ENCODE results near the gene DNM2. TPM values are rescaled to one million over a fixed set of nuclear protein-coding genes. Genes with fewer than 3 reads are reported as not detected.
A peak's percentile ranks its signal among the peaks of the same experiment; 100 is the strongest.

The DNM2 gene
- total RNA-seq, 4 donors from 2014 or later = 469 to 1,152 (median 585) TPM

- Histone ChIP-seq H3K4me3 (no peak overlapping the region), H3K36me3 (peaks cover 0 to 40% (median 5%) of the 10 kb centered on the region in 4 donors), H3K27ac (peak overlapping the region; percentile 48 to 62 (median 57)), H3K27me3 (no peaks in the 10 kb centered on the region), H3K4me1 (peaks cover 0 to 7% (median 2%) of the 10 kb centered on the region in 4 donors), H3K9me3 (no peaks in the 10 kb centered on the region)
- intact Hi-C loops (cut with DNase I; ENCODE audit: low total_unique reads) (no loop called here), in situ Hi-C loops (cut with MboI; ENCODE audit: low pct_ligation_motif_present in 1 of 4, low pct_unique_long_range_greater_than_20kb in 1 of 4, low sequenced_read_pairs in 3 of 4) (no loop called here)
- DNase-seq = peak; percentile 34
- WGBS, 2 donors (ENCODE audit: low coverage in 1 of 2) = 50 to 70% methylated on average over 1 to 9 of the region's 9 CpGs
- TF ChIP-seq CTCF (IDR thresholded peaks at IDR 0.05) (no peak), POLR2AphosphoS5 (IDR thresholded peaks at IDR 0.05) (peak; percentile 12 to 18 (median 12)), POLR2A (IDR thresholded peaks at IDR 0.05) (no peak), EP300 (IDR thresholded peaks at IDR 0.05; ENCODE audit: low read depth) (no peak)
Measured at GRCh38 chr19:10812902-10813404, 95.1 kb downstream of the DNM2 start.

GRCh38 chr19:10815007-10815536, 97.2 kb downstream of the DNM2 start:
- H3K9me3 ChIP-seq = no peaks in the 10 kb centered on the region
- 91 to 100% methylated on average over 3 to 9 of the region's 9 CpGs for WGBS, 2 donors (ENCODE audit: low coverage in 1 of 2)
- no peaks in the 10 kb centered on the region for H3K27me3 ChIP-seq
- H3K4me1 ChIP-seq = peaks cover 0 to 13% (median 2%) of the 10 kb centered on the region in 4 donors
- in situ Hi-C loops (cut with MboI; ENCODE audit: low pct_ligation_motif_present in 1 of 4, low pct_unique_long_range_greater_than_20kb in 1 of 4, low sequenced_read_pairs in 3 of 4) (no loop called here), intact Hi-C loops (cut with DNase I; ENCODE audit: low total_unique reads) (loop anchor here (5.0 kb wide), 1 partner anchor 427 kb away; no protein-coding TSS in a partner anchor)
- TF ChIP-seq CTCF (IDR thresholded peaks at IDR 0.05) (no peak), POLR2A (IDR thresholded peaks at IDR 0.05) (no peak), EP300 (IDR thresholded peaks at IDR 0.05; ENCODE audit: low read depth) (no peak)
- no peak for DNase-seq
- peaks cover 0 to 30% (median 5%) of the 10 kb centered on the region in 4 donors for H3K36me3 ChIP-seq
- H3K27ac ChIP-seq = peak overlapping the region in 3 of 4 donors; percentile 5 to 80 (median 75)
- no peak overlapping the region for H3K4me3 ChIP-seq

GRCh38 chr19:10815969-10816644, 98.2 kb downstream of the DNM2 start:
- TF ChIP-seq POLR2AphosphoS5 (IDR thresholded peaks at IDR 0.05) (no peak), POLR2A (IDR thresholded peaks at IDR 0.05) (no peak), CTCF (IDR thresholded peaks at IDR 0.05) (no peak), EP300 (IDR thresholded peaks at IDR 0.05; ENCODE audit: low read depth) (no peak)
- Histone ChIP-seq H3K4me3 (peak overlapping the region in 3 of 4 donors; percentile 17 to 35 (median 21)), H3K27ac (peak overlapping the region; percentile 64 to 87 (median 78)), H3K4me1 (peaks cover 0 to 13% (median 2%) of the 10 kb centered on the region in 4 donors), H3K9me3 (no peaks in the 10 kb centered on the region), H3K27me3 (no peaks in the 10 kb centered on the region), H3K36me3 (peaks cover 0 to 38% (median 7%) of the 10 kb centered on the region in 4 donors)
- intact Hi-C loops (cut with DNase I; ENCODE audit: low total_unique reads) = loop anchor here (5.0 kb wide), 1 partner anchor 426 kb away; no protein-coding TSS in a partner anchor
- no peak for DNase-seq
- in situ Hi-C loops (cut with MboI; ENCODE audit: low pct_ligation_motif_present in 1 of 4, low pct_unique_long_range_greater_than_20kb in 1 of 4, low sequenced_read_pairs in 3 of 4) = no loop called here
- 81% methylated on average over 21 of the region's 21 CpGs; no CpG with 5 or more reads in 1 of the 2 donors for WGBS, 2 donors (ENCODE audit: low coverage in 1 of 2)

- TF ChIP-seq EP300 (IDR thresholded peaks at IDR 0.05; ENCODE audit: low read depth) = no peak
- TF ChIP-seq POLR2AphosphoS5 (IDR thresholded peaks at IDR 0.05) = no peak
- TF ChIP-seq POLR2A (IDR thresholded peaks at IDR 0.05) = no peak
- TF ChIP-seq CTCF (IDR thresholded peaks at IDR 0.05) = no peak
- intact Hi-C loops (cut with DNase I; ENCODE audit: low total_unique reads) (loop anchor here (5.0 kb wide), 1 partner anchor 426 kb away; no protein-coding TSS in a partner anchor), in situ Hi-C loops (cut with MboI; ENCODE audit: low pct_ligation_motif_present in 1 of 4, low pct_unique_long_range_greater_than_20kb in 1 of 4, low sequenced_read_pairs in 3 of 4) (no loop called here)
- H3K27ac ChIP-seq = peak overlapping the region; percentile 64 to 87 (median 78)
- peak overlapping the region in 3 of 4 donors; percentile 17 to 35 (median 21) for H3K4me3 ChIP-seq
- 91% methylated on average over 11 of the region's 11 CpGs; no CpG with 5 or more reads in 1 of the 2 donors for WGBS, 2 donors (ENCODE audit: low coverage in 1 of 2)
- H3K27me3 ChIP-seq = no peaks in the 10 kb centered on the region
- H3K4me1 ChIP-seq = peaks cover 0 to 13% (median 2%) of the 10 kb centered on the region in 4 donors
- no peak for DNase-seq
- H3K9me3 ChIP-seq = no peaks in the 10 kb centered on the region
- H3K36me3 ChIP-seq = peaks cover 0 to 35% (median 9%) of the 10 kb centered on the region in 4 donors
Measured at GRCh38 chr19:10816691-10817090, 98.8 kb downstream of the DNM2 start.
